K562 (cell line): ENCODE results near the gene EIF1. TPM values are rescaled to one million over a fixed set of nuclear protein-coding genes. Genes with fewer than 3 reads are reported as not detected.

Experiments used
- BRF1 ChIP-seq: IDR thresholded peaks from 3 replicates; pipeline ENCODE4 v1.6.1; 2011; ENCODE audit warnings: borderline replicate concordance, mild to moderate bottlenecking; ENCODE audit not compliant: insufficient read length; ENCODE audit errors: extremely low read depth
- C11orf30 ChIP-seq: fragments of 450-650 bp; IDR thresholded peaks from 2 replicates; pipeline ENCODE4 v1.6.1; 2016; ENCODE audit warnings: low read depth, mild to moderate bottlenecking
- CBX5 ChIP-seq: IDR thresholded peaks from 2 replicates; pipeline ENCODE4 v1.6.1; 2014; ENCODE audit warnings: low read depth, borderline replicate concordance
- CGGBP1 ChIP-seq: fragments of 250-450 bp; sonication (Bioruptor Pico); IDR thresholded peaks from 2 replicates; pipeline ENCODE4 v1.9.0; 2021; ENCODE audit warnings: mild to moderate bottlenecking
- CREB1 ChIP-seq, 2 experiments: sonication (generic) in 1 of 2; formaldehyde crosslinking in 1 of 2; IDR thresholded peaks; 2 replicates each; pipeline versions ENCODE4 v1.6.1 to v1.8.0; 2012 to 2022; ENCODE audit warnings: inconsistent platforms in 1 of 2, mild to moderate bottlenecking in 1 of 2, missing genetic modification reagents in 1 of 2, moderate library complexity in 1 of 2
- ETV1 ChIP-seq: fragments of 450-650 bp; conservative IDR thresholded peaks from 2 replicates; pipeline ENCODE4 v1.6.1; 2016; ENCODE audit warnings: missing genetic modification characterization, control low read depth, low read depth, missing compliant biosample characterization
- IRF2 ChIP-seq: sonication (generic); formaldehyde crosslinking; IDR thresholded peaks from 2 replicates; pipeline ENCODE4 v1.8.1; 2022; ENCODE audit warnings: mild to moderate bottlenecking, missing genetic modification reagents
- IRF9 ChIP-seq: fragments of 450-650 bp; IDR thresholded peaks from 2 replicates; pipeline ENCODE4 v1.6.1; 2016; ENCODE audit warnings: missing biosample characterization, missing genetic modification characterization
- KLF16 ChIP-seq: IDR thresholded peaks from 2 replicates; pipeline ENCODE4 v1.6.1; 2016; ENCODE audit warnings: antibody characterized with exemption
- NCOA4 ChIP-seq: fragments of 450-650 bp; IDR thresholded peaks from 2 replicates; pipeline ENCODE4 v1.6.1; 2018; ENCODE audit warnings: mild to moderate bottlenecking; ENCODE audit not compliant: partially characterized antibody
- NCOA6 ChIP-seq: fragments of 450-650 bp; IDR thresholded peaks from 2 replicates; pipeline ENCODE4 v1.6.1; 2017; ENCODE audit warnings: mild to moderate bottlenecking
- PHB2 ChIP-seq: fragments of 450-650 bp; IDR thresholded peaks from 2 replicates; pipeline ENCODE4 v1.6.1; 2017; ENCODE audit warnings: low read depth
- RHOXF2B ChIP-seq: fragments of 250-450 bp; sonication (Bioruptor Pico); conservative IDR thresholded peaks from 2 replicates; pipeline ENCODE4 v1.5.1; 2021
- SIN3B ChIP-seq: fragments of 450-650 bp; IDR thresholded peaks from 2 replicates; pipeline ENCODE4 v1.6.1; 2017; ENCODE audit warnings: low read depth, mild to moderate bottlenecking, moderate library complexity
- SRSF7 ChIP-seq: fragments of 200-400 bp; formaldehyde crosslinking; optimal IDR thresholded peaks from 2 replicates; pipeline ENCODE3; 2017; ENCODE audit warnings: mild to moderate bottlenecking, low read depth, low read length
- TEAD2 ChIP-seq: fragments of 450-650 bp; IDR thresholded peaks from 2 replicates; pipeline ENCODE4 v1.6.1; 2016; ENCODE audit warnings: missing genetic modification characterization, control low read depth, missing compliant biosample characterization
- TEAD4 ChIP-seq, 2 experiments: sonication (generic) in 1 of 2; formaldehyde crosslinking in 1 of 2; IDR thresholded peaks; 2 replicates each; pipeline versions ENCODE4 v1.6.1 to v1.8.0; 2012 to 2022; ENCODE audit warnings: borderline replicate concordance in 1 of 2, inconsistent platforms in 1 of 2, low read length in 1 of 2, mild to moderate bottlenecking in 1 of 2, missing genetic modification reagents in 1 of 2
- ZBTB11 ChIP-seq, 3 experiments: fragments of 200-800 bp in 1 of 3; fragments of 250-450 bp in 1 of 3; fragments of 450-650 bp in 1 of 3; sonication (Bioruptor Pico) in 1 of 3; sonication (Bioruptor generic) in 1 of 3; formaldehyde crosslinking in 1 of 3; IDR thresholded peaks; 2 replicates each; pipeline versions ENCODE4 v1.6.1 to v1.8.0; 2016 to 2022; ENCODE audit warnings: mild to moderate bottlenecking in 2 of 3, missing genetic modification characterization in 2 of 3, missing compliant biosample characterization in 1 of 3, moderate library complexity in 1 of 3
- ZKSCAN3 ChIP-seq: fragments of 250-450 bp; sonication (Bioruptor Pico); IDR thresholded peaks from 2 replicates; pipeline ENCODE4 v1.4.0; 2020
- ZNF174 ChIP-seq: fragments of 250-450 bp; sonication (Bioruptor Pico); IDR thresholded peaks from 2 replicates; pipeline ENCODE4 v1.4.0; 2020; ENCODE audit warnings: mild to moderate bottlenecking
- ZNF347 ChIP-seq: fragments of 450-650 bp; formaldehyde crosslinking; IDR thresholded peaks from 2 replicates; pipeline ENCODE4 v1.4.0; 2020; ENCODE audit warnings: low read depth, mild to moderate bottlenecking, moderate library complexity
- ZNF57 ChIP-seq: fragments of 450-650 bp; formaldehyde crosslinking; IDR thresholded peaks from 2 replicates; pipeline ENCODE4 v1.4.0; 2020; ENCODE audit warnings: mild to moderate bottlenecking, moderate library complexity
- polyA plus RNA-seq, 8 experiments: library from polyadenylated mRNA; depleted of rRNA in 4 of 8; stranded (reverse) in 5 of 8; unstranded in 3 of 8; fragments of >200 nt; fragmentation: Nextera tagmentation in 2 of 8; fragmentation: Illumina TruSeq in 1 of 8; extraction: Ambion mirVana in 2 of 8; extraction: Trizol in 1 of 8; gene quantifications; 2 replicates each; pipeline versions ENCODE4 v1.2.1 to v1.2.3, GENCODE V29; 2011 to 2014; ENCODE audit warnings: inconsistent platforms in 1 of 8, missing spikeins in 1 of 8
- total RNA-seq, 7 experiments: library from RNA; depleted of rRNA in 6 of 7; stranded (reverse); fragments of >200 nt in 6 of 7; fragmentation: Illumina TruSeq in 2 of 7; extraction: Trizol in 2 of 7; gene quantifications; 2 replicates each; pipeline versions ENCODE4 v1.2.1 to v1.2.3, GENCODE V29; 2011 to 2021; ENCODE audit warnings: low replicate concordance in 1 of 7
- TF ChIP-seq, protein P1 (sequence below): fragments of 450-650 bp; formaldehyde crosslinking; IDR thresholded peaks from 2 replicates; pipeline ENCODE4 v1.4.0; 2020; ENCODE audit warnings: mild to moderate bottlenecking

The EIF1 gene
- total and polyA plus RNA-seq, 9 of the 15 experiments (the other 6 are each of a cell fraction or from before 2014, with no cell fraction given): 67.0 to 1,204 (median 320) TPM

- TF ChIP-seq ZNF57 (CRISPR knock-in tag): no peak
- TF ChIP-seq NCOA4: no peak
- TF ChIP-seq ZNF347 (CRISPR knock-in tag): no peak
- TF ChIP-seq ETV1 (tag): peak; percentile 97
- TF ChIP-seq PHB2: 0 out of 2 replicates have a peak, but pooled peaks have one; percentile 10
- TF ChIP-seq IRF9 (tag): no peak
- no peak for TF ChIP-seq ZNF174 (CRISPR knock-in tag)
- no peak for TF ChIP-seq CGGBP1 (CRISPR knock-in tag)
- no peak for TF ChIP-seq SRSF7
- TF ChIP-seq BRF1: no peak
- no peak for TF ChIP-seq NCOA6
- TF ChIP-seq C11orf30: peak; percentile 47
- no peak for TF ChIP-seq CBX5
- TF ChIP-seq IRF2 (CRISPR knock-in tag): no peak
- peak; percentile 83 for TF ChIP-seq KLF16
- TF ChIP-seq RHOXF2B (CRISPR knock-in tag): no peak
- TF ChIP-seq ZKSCAN3: no peak
- TF ChIP-seq TEAD2 (tag): peak; percentile 2; the same call in 1 of the 2 replicates
- TF ChIP-seq TEAD4 (IDR thresholded peaks at IDR 0.05; ENCODE audit: low read length): peak; percentile 86
- no peak for TF ChIP-seq TEAD4 (CRISPR knock-in tag; IDR thresholded peaks at IDR 0.05; ENCODE audit: borderline replicate concordance)
- TF ChIP-seq SIN3B: no peak
- TF ChIP-seq, protein P1, sequence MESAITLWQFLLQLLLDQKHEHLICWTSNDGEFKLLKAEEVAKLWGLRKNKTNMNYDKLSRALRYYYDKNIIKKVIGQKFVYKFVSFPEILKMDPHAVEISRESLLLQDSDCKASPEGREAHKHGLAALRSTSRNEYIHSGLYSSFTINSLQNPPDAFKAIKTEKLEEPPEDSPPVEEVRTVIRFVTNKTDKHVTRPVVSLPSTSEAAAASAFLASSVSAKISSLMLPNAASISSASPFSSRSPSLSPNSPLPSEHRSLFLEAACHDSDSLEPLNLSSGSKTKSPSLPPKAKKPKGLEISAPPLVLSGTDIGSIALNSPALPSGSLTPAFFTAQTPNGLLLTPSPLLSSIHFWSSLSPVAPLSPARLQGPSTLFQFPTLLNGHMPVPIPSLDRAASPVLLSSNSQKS (CRISPR knock-in tag): no peak
- 0 out of 2 replicates have a peak, but pooled peaks have one; percentile 19 for TF ChIP-seq CREB1 (IDR thresholded peaks at IDR 0.05)
- TF ChIP-seq CREB1 (CRISPR knock-in tag; IDR thresholded peaks at IDR 0.05): 0 out of 2 replicates have a peak, but pooled peaks have one; percentile 13
- TF ChIP-seq ZBTB11 (CRISPR knock-in tag; IDR thresholded peaks at IDR 0.05): no peak
Measured at GRCh38 chr17:41678907-41679739, 9.6 kb upstream of the EIF1 start (continued).
